WTC11 (cell line): ENCODE measurements around the gene TIMM29.

Source experiments
- ATF2 ChIP-seq: sonication (generic); formaldehyde crosslinking; IDR thresholded peaks from 2 replicates; pipeline ENCODE4 v1.8.1; 2022; ENCODE audit warnings: low read depth, missing genetic modification reagents, borderline replicate concordance
- CTCF ChIP-seq: fragments of 200-600 bp; IDR thresholded peaks from 2 replicates; pipeline ENCODE4 v1.8.0; 2022; ENCODE audit warnings: antibody characterized with exemption
- E2F5 ChIP-seq: sonication (generic); formaldehyde crosslinking; IDR thresholded peaks from 2 replicates; pipeline ENCODE4 v1.8.1; 2022; ENCODE audit warnings: mild to moderate bottlenecking, moderate library complexity, missing genetic modification reagents
- NR2C2 ChIP-seq: sonication (generic); formaldehyde crosslinking; IDR thresholded peaks from 2 replicates; pipeline ENCODE4 v1.8.0; 2022; ENCODE audit warnings: mild to moderate bottlenecking, missing genetic modification reagents
- USF2 ChIP-seq: sonication (generic); formaldehyde crosslinking; IDR thresholded peaks from 2 replicates; pipeline ENCODE4 v1.8.1; 2023; ENCODE audit warnings: mild to moderate bottlenecking, missing genetic modification reagents, moderate library complexity

GRCh38 chr19:10928563-10929401 is at the start of gene TIMM29, which contains the start of gene YIPF2:
- TF ChIP-seq CTCF (no peak), USF2 (CRISPR knock-in tag) (no peak; the same call in 1 of the 2 replicates), NR2C2 (no peak; the same call in 1 of the 2 replicates), E2F5 (no peak; the same call in none of the 2 replicates), ATF2 (no peak)
